IMR-90 (cell line): ENCODE measurements around the gene USH2A. TPM values are rescaled to one million over a fixed set of nuclear protein-coding genes. Genes with fewer than 3 reads are reported as not detected.

Source experiments
- ATAC-seq: fragments of 200-7000 bp; cut with Tn5 transposase; 2 replicates; pipeline ENCODE4 v1.9.1; 2020; ENCODE audit warnings: low read depth, mild to moderate bottlenecking, moderate library complexity
- BruUV-seq: library from RNA; stranded (reverse); fragments of 400-500 nt; replicated peaks from 2 replicates; lab custom pipeline; 2021; lab: Mats Ljungman, UMichigan
- CTCF ChIA-PET: fragments of 300-600 bp; formaldehyde crosslinking; extraction: SDS; loops from one replicate; lab custom pipeline; 2021; ENCODE audit warnings: antibody characterized with exemption; lab: Yijun Ruan, JAX
- POLR2A ChIA-PET: fragments of 300-600 bp; sonication (Branson Sonifier 250); formaldehyde crosslinking; loops from one replicate; lab custom pipeline; 2022; ENCODE audit warnings: antibody characterized with exemption; ENCODE audit not compliant: unreplicated experiment; lab: Charles Lee
- DNase-seq: peaks from one replicate; pipeline ENCODE4 v3.0.0; 2013
- H2AFZ ChIP-seq: replicated peaks from 2 replicates; pipeline ENCODE3; 2013; ENCODE audit warnings: low read length, mild to moderate bottlenecking; ENCODE audit not compliant: poor library complexity
- H2AK5ac ChIP-seq: 2 replicates; pipeline ENCODE4 v1.6.1; 2013; ENCODE audit warnings: low read depth, low read length, inconsistent platforms
- H2AK9ac ChIP-seq: replicated peaks from 2 replicates; pipeline ENCODE3; 2013; ENCODE audit warnings: mild to moderate bottlenecking, low read depth, low read length, moderate library complexity; ENCODE audit not compliant: poor library complexity
- H2BK120ac ChIP-seq: 2 replicates; pipeline ENCODE4 v1.6.1; 2013; ENCODE audit warnings: low read depth, low read length, inconsistent platforms
- H2BK15ac ChIP-seq: 3 replicates; pipeline ENCODE4 v1.6.1; 2013; ENCODE audit warnings: low read depth, low read length, inconsistent platforms
- H2BK20ac ChIP-seq: 2 replicates; pipeline ENCODE4 v1.6.1; 2013; ENCODE audit warnings: low read depth, mild to moderate bottlenecking, inconsistent platforms, low read length, moderate library complexity
- H2BK5ac ChIP-seq: 2 replicates; pipeline ENCODE4 v1.6.1; 2013; ENCODE audit warnings: mild to moderate bottlenecking, low read depth, low read length, inconsistent platforms; ENCODE audit not compliant: poor library complexity, severe bottlenecking
- H3K14ac ChIP-seq: replicated peaks from 2 replicates; pipeline ENCODE4 v1.6.1; 2013; ENCODE audit warnings: low read depth, low read length, inconsistent platforms
- H3K18ac ChIP-seq: 2 replicates; pipeline ENCODE4 v1.6.1; 2013; ENCODE audit warnings: low read depth, low read length, control low read depth
- H3K23ac ChIP-seq: 2 replicates; pipeline ENCODE4 v1.6.1; 2013; ENCODE audit warnings: low read depth, low read length, inconsistent platforms
- H3K27ac ChIP-seq: 2 replicates; pipeline ENCODE4 v1.5.1; 2013; ENCODE audit warnings: mild to moderate bottlenecking, control low read depth, low read length; ENCODE audit not compliant: insufficient read depth
- H3K27me3 ChIP-seq: 2 replicates; pipeline ENCODE4 v1.6.1; 2013; ENCODE audit warnings: low read length; ENCODE audit not compliant: control insufficient read depth, insufficient read depth
- H3K36me3 ChIP-seq: 2 replicates; pipeline ENCODE4 v1.6.1; 2013; ENCODE audit warnings: low read length, mixed read lengths; ENCODE audit not compliant: control insufficient read depth, insufficient read depth
- H3K4ac ChIP-seq: 2 replicates; pipeline ENCODE4 v1.6.1; 2013; ENCODE audit warnings: low read depth, low read length, inconsistent platforms
- H3K4me1 ChIP-seq: 2 replicates; pipeline ENCODE4 v1.6.1; 2013; ENCODE audit warnings: low read length, mixed read lengths; ENCODE audit not compliant: control insufficient read depth, insufficient read depth
- H3K4me2 ChIP-seq: 2 replicates; pipeline ENCODE4 v1.6.1; 2013; ENCODE audit warnings: low read depth, mild to moderate bottlenecking, control low read depth, low read length, moderate library complexity
- H3K4me3 ChIP-seq: 2 replicates; pipeline ENCODE4 v1.5.1; 2013; ENCODE audit warnings: low read depth, mild to moderate bottlenecking, control low read depth, low read length, moderate library complexity; ENCODE audit not compliant: insufficient read depth
- H3K56ac ChIP-seq: 2 replicates; pipeline ENCODE4 v1.6.1; 2013; ENCODE audit warnings: low read length, inconsistent platforms; ENCODE audit not compliant: insufficient read depth; ENCODE audit errors: extremely low read depth
- H3K79me1 ChIP-seq, 2 experiments: 2 replicates each; pipeline ENCODE4 v1.6.1; 2013; ENCODE audit warnings: low read length in 2 of 2, inconsistent platforms in 1 of 2, low read depth in 1 of 2
- H3K9ac ChIP-seq: 2 replicates; pipeline ENCODE4 v1.6.1; 2013; ENCODE audit warnings: low read depth, low read length, control low read depth
- H3K9me1 ChIP-seq: 2 replicates; pipeline ENCODE4 v1.6.1; 2013; ENCODE audit warnings: low read length, inconsistent platforms; ENCODE audit not compliant: insufficient read depth
- H3K9me3 ChIP-seq: 2 replicates; pipeline ENCODE4 v1.6.1; 2013; ENCODE audit warnings: low read length; ENCODE audit not compliant: control insufficient read depth, insufficient read depth
- H4K20me1 ChIP-seq: 2 replicates; pipeline ENCODE4 v1.6.1; 2013; ENCODE audit warnings: low read length, inconsistent platforms; ENCODE audit not compliant: insufficient read depth
- H4K5ac ChIP-seq: 2 replicates; pipeline ENCODE4 v1.6.1; 2013; ENCODE audit warnings: mild to moderate bottlenecking, low read depth, low read length, control low read depth
- H4K8ac ChIP-seq, 2 experiments: 2 replicates each; pipeline ENCODE4 v1.6.1; 2013; ENCODE audit warnings: low read depth in 2 of 2, low read length in 2 of 2, control low read depth in 1 of 2, inconsistent platforms in 1 of 2
- H4K91ac ChIP-seq: 2 replicates; pipeline ENCODE4 v1.6.1; 2013; ENCODE audit warnings: low read depth, low read length, inconsistent platforms; ENCODE audit not compliant: insufficient read depth
- BHLHE40 ChIP-seq: fragments of 150-350 bp; IDR thresholded peaks from 2 replicates; pipeline ENCODE4 v1.6.1; 2016; ENCODE audit warnings: mild to moderate bottlenecking, low read depth, low read length
- CEBPB ChIP-seq: IDR thresholded peaks from 2 replicates; pipeline ENCODE4 v1.6.1; 2012; ENCODE audit warnings: low read depth, low read length, improper control_type of control experiment
- CHD1 ChIP-seq: IDR thresholded peaks from 2 replicates; pipeline ENCODE4 v1.6.1; 2012; ENCODE audit warnings: low read depth, low read length, improper control_type of control experiment
- FOS ChIP-seq: fragments of 150-350 bp; IDR thresholded peaks from 2 replicates; pipeline ENCODE4 v1.6.1; 2016; ENCODE audit warnings: low read depth, low read length
- MAFK ChIP-seq: IDR thresholded peaks from 2 replicates; pipeline ENCODE4 v1.6.1; 2012; ENCODE audit warnings: low read depth, low read length, improper control_type of control experiment
- MXI1 ChIP-seq: IDR thresholded peaks from 2 replicates; pipeline ENCODE4 v1.6.1; 2012; ENCODE audit warnings: low read depth, mild to moderate bottlenecking, low read length, moderate library complexity, borderline replicate concordance
- RAD21 ChIP-seq: IDR thresholded peaks from 2 replicates; pipeline ENCODE4 v1.6.1; 2012; ENCODE audit warnings: low read length, improper control_type of control experiment
- SMC3 ChIP-seq: fragments of 150-350 bp; IDR thresholded peaks from 2 replicates; pipeline ENCODE4 v1.6.1; 2016; ENCODE audit warnings: low read depth, mild to moderate bottlenecking, antibody characterized with exemption, low read length, moderate library complexity
- WGBS, 2 experiments: methylation state at CpG; one replicate each; pipeline versions ENCODE4 v1.1.5 to v1.1.7; 2013; ENCODE audit warnings: missing lambda C conversion rate in 2 of 2; ENCODE audit not compliant: insufficient read length in 1 of 2; ENCODE audit errors: extremely low coverage in 2 of 2; 5-methylcytosine and 5-hydroxymethylcytosine counted together
- dilution Hi-C: fragments of 300-500 bp; cut with HindIII; formaldehyde crosslinking; loops from one replicate; pipeline ENCODE4 v1.14.3; 2018; ENCODE audit warnings: low sequenced_read_pairs; ENCODE audit not compliant: unreplicated experiment
- in situ Hi-C: fragments of 300-500 bp; cut with MboI; formaldehyde crosslinking; loops from 3 replicates; pipeline ENCODE4 v1.14.3; 2019; ENCODE audit warnings: low sequenced_read_pairs, inconsistent platforms, mixed read lengths
- intact Hi-C: fragments of 100-400 bp; cut with micrococcal nuclease; formaldehyde crosslinking; loops from 2 replicates; pipeline ENCODE4 v1.10.0; 2022
- polyA plus RNA-seq, 3 experiments: library from polyadenylated mRNA; depleted of rRNA; stranded (reverse); fragments of >200 nt; gene quantifications; 2 replicates each; pipeline ENCODE4 v1.2.3, GENCODE V29; 2012; ENCODE audit warnings: low replicate concordance in 1 of 3
- total RNA-seq: library from RNA; depleted of rRNA; stranded (reverse); fragments of >200 nt; gene quantifications from 2 replicates; pipeline ENCODE4 v1.2.3, GENCODE V29; 2012
- TF ChIP-seq, protein P1 (sequence below): fragments of 150-350 bp; IDR thresholded peaks from 2 replicates; pipeline ENCODE4 v1.6.1; 2016; ENCODE audit warnings: low read depth, mild to moderate bottlenecking, low read length, moderate library complexity, borderline replicate concordance

USH2A gene
- total and polyA plus RNA-seq, 2 of the 4 experiments (the other 2 are of a cell fraction), result under 0.01 to 0.02 TPM

DNA sequence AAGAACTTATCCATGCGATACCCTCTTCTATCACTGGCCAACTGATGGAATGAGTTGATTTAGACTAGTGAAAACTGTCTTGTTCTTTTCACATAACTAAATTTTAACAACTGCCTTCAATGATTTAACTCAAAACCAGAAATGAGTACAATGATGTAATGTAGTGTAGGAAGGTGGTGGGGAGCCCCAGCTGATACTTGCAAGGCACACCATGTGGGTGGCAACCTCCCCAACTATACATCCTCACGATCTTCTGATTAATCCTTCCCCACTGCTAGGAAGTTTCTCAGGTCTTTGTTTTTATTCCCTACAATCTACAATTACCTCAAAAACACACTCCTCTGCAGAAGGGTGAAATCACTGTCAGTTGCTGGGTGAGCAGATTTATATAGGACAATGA lies 755.5 kb downstream of the USH2A start:
- no CpG with 5 or more reads among the region's 2 CpGs for WGBS, 2 experiments
- H4K8ac ChIP-seq, result no peak overlapping the region

More for the DNA sequence above, 755.5 kb downstream of the USH2A start:
- Histone ChIP-seq H4K91ac (no peak overlapping the region), H4K5ac (0 out of 2 replicates have a peak overlapping the region, but pooled peaks have one; percentile 54), H3K14ac (no peak overlapping the region), H2BK120ac (no peak overlapping the region), H2BK15ac (no peak overlapping the region), H3K4me3 (no peak overlapping the region), H3K79me1 (no peaks in the 10 kb centered on the region), H3K4me2 (no peak overlapping the region), H2AFZ (no peak overlapping the region), H2AK5ac (no peak overlapping the region), H3K36me3 (no peaks in the 10 kb centered on the region), H3K4me1 (peaks cover 8% of the 10 kb centered on the region), H2BK20ac (no peak overlapping the region), H3K27ac (no peak overlapping the region), H3K4ac (no peak overlapping the region), H2AK9ac (no peak overlapping the region), H3K18ac (0 out of 2 replicates have a peak overlapping the region, but pooled peaks have one; percentile 13), H3K27me3 (no peaks in the 10 kb centered on the region), H3K23ac (no peak overlapping the region), H2BK5ac (no peak overlapping the region), H4K20me1 (no peaks in the 10 kb centered on the region), H3K56ac (no peak overlapping the region), H3K9ac (no peak overlapping the region), H3K9me1 (no peaks in the 10 kb centered on the region; the same call in 1 of the 2 replicates), H3K9me3 (no peaks in the 10 kb centered on the region)
- dilution Hi-C loops (no loop called here), intact Hi-C loops (no loop called here), in situ Hi-C loops (no loop called here)
- ChIA-PET CTCF (no interaction called here), POLR2A (no interaction called here)
- ATAC-seq (no peak), DNase-seq (no peak)
- TF ChIP-seq RAD21 (no peak), CHD1 (no peak), BHLHE40 (no peak), FOS (no peak), CEBPB (no peak), MXI1 (no peak), MAFK (no peak), SMC3 (no peak)
- TF ChIP-seq, protein P1, sequence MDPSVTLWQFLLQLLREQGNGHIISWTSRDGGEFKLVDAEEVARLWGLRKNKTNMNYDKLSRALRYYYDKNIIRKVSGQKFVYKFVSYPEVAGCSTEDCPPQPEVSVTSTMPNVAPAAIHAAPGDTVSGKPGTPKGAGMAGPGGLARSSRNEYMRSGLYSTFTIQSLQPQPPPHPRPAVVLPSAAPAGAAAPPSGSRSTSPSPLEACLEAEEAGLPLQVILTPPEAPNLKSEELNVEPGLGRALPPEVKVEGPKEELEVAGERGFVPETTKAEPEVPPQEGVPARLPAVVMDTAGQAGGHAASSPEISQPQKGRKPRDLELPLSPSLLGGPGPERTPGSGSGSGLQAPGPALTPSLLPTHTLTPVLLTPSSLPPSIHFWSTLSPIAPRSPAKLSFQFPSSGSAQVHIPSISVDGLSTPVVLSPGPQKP, result no peak
- no TSS peak for BruUV-seq
